ENCODE measurements around the gene RGS11.

RGS11 gene

GRCh38 chr16:290681-291405 is 15.1 kb upstream of the RGS11 start:
- ChIA-PET POLR2A (ENCODE audit: low non-redundant PET) (no interaction called here), CTCF (no interaction called here)
- TF ChIP-seq CTCF (conservative IDR thresholded peaks at IDR 0.05; ENCODE audit: low read depth): no peak
- no peak for DNase-seq (ENCODE audit: low spot score)
- no peak overlapping the region for H3K27ac ChIP-seq

- ChIA-PET CTCF (no interaction called here), POLR2A (ENCODE audit: low non-redundant PET) (no interaction called here)
- DNase-seq (ENCODE audit: low spot score): no peak
- 0 out of 2 replicates have a peak overlapping the region, but pooled peaks have one; percentile 2 for H3K27ac ChIP-seq
- no peak for TF ChIP-seq CTCF (conservative IDR thresholded peaks at IDR 0.05; ENCODE audit: low read depth)
Measured at GRCh38 chr16:290015-290680, 14.4 kb upstream of the RGS11 start.

GRCh38 chr16:289395-289997 is 13.8 kb upstream of the RGS11 start:
- CTCF ChIA-PET: no interaction called here

GRCh38 chr16:287981-288920 is 12.5 kb upstream of the RGS11 start:
- no peak for TF ChIP-seq CTCF (conservative IDR thresholded peaks at IDR 0.05; ENCODE audit: low read depth)
- ChIA-PET CTCF (interaction anchor here (0.8 kb wide), 1 partner anchor 152 kb away, joined by 3 read pairs; no protein-coding TSS in a partner anchor), POLR2A (ENCODE audit: low non-redundant PET) (no interaction called here)
- DNase-seq (ENCODE audit: low spot score): no peak
- no peak overlapping the region for H3K27ac ChIP-seq

More at GRCh38 chr16:289395-289997, 13.8 kb upstream of the RGS11 start:
- TF ChIP-seq CTCF (conservative IDR thresholded peaks at IDR 0.05; ENCODE audit: low read depth): no peak
- H3K27ac ChIP-seq: 0 out of 2 replicates have a peak overlapping the region, but pooled peaks have one; percentile 2
- POLR2A ChIA-PET (ENCODE audit: low non-redundant PET): no interaction called here
- no peak for DNase-seq (ENCODE audit: low spot score)

- ChIA-PET CTCF (interaction anchor here (0.8 kb wide), 1 partner anchor 152 kb away, joined by 3 read pairs; no protein-coding TSS in a partner anchor), POLR2A (ENCODE audit: low non-redundant PET) (no interaction called here)
- TF ChIP-seq CTCF (conservative IDR thresholded peaks at IDR 0.05; ENCODE audit: low read depth): no peak
- no peak for DNase-seq (ENCODE audit: low spot score)
- H3K27ac ChIP-seq: peak overlapping the region; percentile 33
Measured at GRCh38 chr16:287298-287811, 11.6 kb upstream of the RGS11 start.

All from RWPE1 (cell line).